ENCODE data around the gene MTG1.

The MTG1 gene

GRCh38 chr10:133471300-133472109 is 77.5 kb downstream of the MTG1 start:
- DNase-seq = no peak

Measured in T-helper 2 cell (primary cell).